ENCODE data around the gene KRT33A. TPM values are rescaled to one million over a fixed set of nuclear protein-coding genes. Genes with fewer than 3 reads are reported as not detected.
"Not testable (repeated sequence)": the region's sequence is repeated elsewhere in the genome, so short reads cannot be mapped to it uniquely, and the experiment has no call there.

Gene KRT33A
- total RNA-seq, 1 experiment from 2014 or later = not detected

- no peak overlapping the region for H3K4me3 ChIP-seq
- H3K4me2 ChIP-seq = no peak overlapping the region
- no peak for DNase-seq
- peaks cover 19% of the 10 kb centered on the region for H3K4me1 ChIP-seq (replicated peaks; ENCODE audit: insufficient read depth)
- CTCF ChIA-PET = no interaction called here
- POLR2A ChIA-PET (ENCODE audit: unreplicated experiment) = no interaction called here
- intact Hi-C loops (cut with micrococcal nuclease; ENCODE audit: unreplicated experiment) = no loop called here
- no TSS peak for BruUV-seq (replicated peaks)
- H3K36me3 ChIP-seq (ENCODE audit: low read depth) = no peaks in the 10 kb centered on the region
- H3K27ac ChIP-seq = no peak overlapping the region
- H3K27me3 ChIP-seq (ENCODE audit: insufficient read depth, low read depth) = no peaks in the 10 kb centered on the region
- no peaks in the 10 kb centered on the region for H3K79me2 ChIP-seq (ENCODE audit: low read depth)
- no peaks in the 10 kb centered on the region for H4K20me1 ChIP-seq (ENCODE audit: insufficient read depth)
- H3K9me2 ChIP-seq (ENCODE audit: insufficient read depth) = no peaks in the 10 kb centered on the region
- no peak overlapping the region for H2AFZ ChIP-seq
- TF ChIP-seq EZH2 (IDR thresholded peaks at IDR 0.05; ENCODE audit: low read depth) (no peak), CTCF (conservative IDR thresholded peaks at IDR 0.05) (no peak)
- H3F3A ChIP-seq (ENCODE audit: insufficient read depth, low read depth) = no peaks in the 10 kb centered on the region; the same call in 1 of the 2 replicates
- peaks cover 14% of the 10 kb centered on the region for H3K9me3 ChIP-seq (ENCODE audit: insufficient read depth, low read depth)
Observed at GRCh38 chr17:41383690-41384089, 33.1 kb upstream of the KRT33A start.

GRCh38 chr17:41382394-41382793 is 31.8 kb upstream of the KRT33A start:
- peaks cover 25% of the 10 kb centered on the region for H3K4me1 ChIP-seq (replicated peaks; ENCODE audit: insufficient read depth)
- CTCF ChIA-PET = no interaction called here
- no peaks in the 10 kb centered on the region for H3K36me3 ChIP-seq (ENCODE audit: low read depth)
- POLR2A ChIA-PET (ENCODE audit: unreplicated experiment) = interaction anchor here (0.7 kb wide), 1 partner anchor 22 kb away, joined by 4 read pairs; no protein-coding TSS in a partner anchor
- no peak for TF ChIP-seq EZH2 (IDR thresholded peaks at IDR 0.05; ENCODE audit: low read depth)
- no peak for TF ChIP-seq CTCF (conservative IDR thresholded peaks at IDR 0.05)
- H3K9me3 ChIP-seq (ENCODE audit: insufficient read depth, low read depth) = peaks cover 11% of the 10 kb centered on the region
- no peak overlapping the region for H2AFZ ChIP-seq
- H3K27me3 ChIP-seq (ENCODE audit: insufficient read depth, low read depth) = no peaks in the 10 kb centered on the region
- no TSS peak for BruUV-seq (replicated peaks)
- H3F3A ChIP-seq (ENCODE audit: insufficient read depth, low read depth) = no peaks in the 10 kb centered on the region; the same call in 1 of the 2 replicates
- no peak overlapping the region for H3K4me2 ChIP-seq
- H3K4me3 ChIP-seq = no peak overlapping the region
- H3K79me2 ChIP-seq (ENCODE audit: low read depth) = no peaks in the 10 kb centered on the region
- H3K9me2 ChIP-seq (ENCODE audit: insufficient read depth) = no peaks in the 10 kb centered on the region
- intact Hi-C loops (cut with micrococcal nuclease; ENCODE audit: unreplicated experiment) = no loop called here
- DNase-seq = no peak
- no peak overlapping the region for H3K27ac ChIP-seq
- no peaks in the 10 kb centered on the region for H4K20me1 ChIP-seq (ENCODE audit: insufficient read depth)

- CTCF ChIA-PET = not testable (repeated sequence)
Observed at GRCh38 chr17:41381943-41382342, 31.3 kb upstream of the KRT33A start, which contains the start of gene KRT34. Gene KRT34, minus strand, starts transcription at chr17:41382306. Its CDS starts 60 bp downstream, at chr17:41382246.

GRCh38 chr17:41380091-41380490 is 29.5 kb upstream of the KRT33A start:
- H3F3A ChIP-seq (ENCODE audit: insufficient read depth, low read depth); H3K27me3 ChIP-seq (ENCODE audit: insufficient read depth, low read depth); BruUV-seq (replicated peaks); intact Hi-C loops (cut with micrococcal nuclease; ENCODE audit: unreplicated experiment); H3K4me3 ChIP-seq; CTCF ChIA-PET; H3K9me2 ChIP-seq (ENCODE audit: insufficient read depth); H3K9me3 ChIP-seq (ENCODE audit: insufficient read depth, low read depth); H3K79me2 ChIP-seq (ENCODE audit: low read depth); H2AFZ ChIP-seq; H3K36me3 ChIP-seq (ENCODE audit: low read depth); H4K20me1 ChIP-seq (ENCODE audit: insufficient read depth): not testable (repeated sequence)
- POLR2A ChIA-PET (ENCODE audit: unreplicated experiment) = interaction anchor here (0.6 to 1.0 kb wide), 3 partner anchors 146 to 479 kb away, joined by 5 to 16 read pairs (median 6); no protein-coding TSS in a partner anchor
- peak overlapping the region; percentile 90 for H3K27ac ChIP-seq
- H3K4me2 ChIP-seq = peak overlapping the region; percentile 30; the same call in 1 of the 2 replicates
- peaks cover 26% of the 10 kb centered on the region for H3K4me1 ChIP-seq (replicated peaks; ENCODE audit: insufficient read depth)
- peak; percentile 55 to 88 for DNase-seq

More at GRCh38 chr17:41381943-41382342, 31.3 kb upstream of the KRT33A start, which contains the start of gene KRT34:
- H3K79me2 ChIP-seq (ENCODE audit: low read depth); H3K9me3 ChIP-seq (ENCODE audit: insufficient read depth, low read depth); H3F3A ChIP-seq (ENCODE audit: insufficient read depth, low read depth); H3K4me2 ChIP-seq; H2AFZ ChIP-seq; H4K20me1 ChIP-seq (ENCODE audit: insufficient read depth); H3K4me3 ChIP-seq; DNase-seq; BruUV-seq (replicated peaks); H3K36me3 ChIP-seq (ENCODE audit: low read depth); H3K27me3 ChIP-seq (ENCODE audit: insufficient read depth, low read depth); H3K9me2 ChIP-seq (ENCODE audit: insufficient read depth); intact Hi-C loops (cut with micrococcal nuclease; ENCODE audit: unreplicated experiment): not testable (repeated sequence)
- peak within 1 kb of the TSS; percentile 75; the same call in 1 of the 2 replicates for H3K27ac ChIP-seq
- H3K4me1 ChIP-seq (replicated peaks; ENCODE audit: insufficient read depth) = peaks cover 26% of the 10 kb centered on the region
- POLR2A ChIA-PET (ENCODE audit: unreplicated experiment) = interaction anchor here (0.7 kb wide), 1 partner anchor 22 kb away, joined by 4 read pairs; no protein-coding TSS in a partner anchor

Data from PC-9 (cell line).